Activated T-helper 1 cell treated with anti-CD3 and anti-CD28 coated beads, Interleukin-2, amount 50 U/mL, for 16 hours (primary cell): ENCODE results near the gene NCOA1.
"Not testable (repeated sequence)": the region's sequence is repeated elsewhere in the genome, so short reads cannot be mapped to it uniquely, and the experiment has no call there.

Source experiments
- DNase-seq, 2 donors: peaks; one replicate each; pipeline ENCODE4 v3.0.0-alpha.2; 2020; ENCODE audit warnings: low read depth in 1 of 2, low spot score in 1 of 2

The NCOA1 gene

DNA sequence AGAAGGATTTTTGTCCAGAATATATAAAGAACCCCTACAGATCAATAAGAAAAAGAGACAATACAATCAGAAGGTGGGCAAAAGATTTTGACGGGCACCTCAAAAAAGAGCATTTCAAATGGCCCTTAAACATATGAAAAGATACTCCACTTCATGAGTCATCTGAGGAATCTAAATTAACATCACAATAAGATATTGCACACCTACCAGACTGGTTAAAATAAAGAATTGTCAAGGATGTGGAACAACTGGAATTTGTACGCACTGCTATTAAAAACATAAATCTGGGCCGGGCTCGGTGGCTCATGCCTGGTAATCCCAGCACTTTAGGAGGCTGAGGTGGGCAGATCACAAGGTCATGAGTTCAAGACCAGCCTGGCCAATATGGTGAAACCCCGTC is 17.0 kb upstream of the NCOA1 start:
- no peak for DNase-seq

DNA sequence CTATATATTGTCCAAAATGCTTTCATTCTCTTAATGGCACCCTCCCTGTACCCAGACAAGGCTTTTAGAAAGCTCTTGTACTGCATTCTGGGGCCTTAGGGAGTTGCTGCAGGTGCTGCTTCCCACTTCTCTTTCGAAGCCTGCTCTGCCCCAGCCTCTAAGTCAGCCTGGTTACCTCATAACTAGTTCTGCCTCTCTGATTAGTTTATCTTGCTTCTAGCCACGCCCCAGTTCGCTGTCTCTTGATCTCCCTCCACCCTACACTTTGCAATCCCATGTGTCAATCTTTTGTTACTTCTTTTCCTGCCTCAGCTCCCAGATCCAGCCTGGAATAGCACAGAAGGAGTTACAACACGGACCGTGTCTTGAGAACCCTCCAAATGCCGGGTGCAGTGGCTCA is 13.8 kb upstream of the NCOA1 start:
- DNase-seq = no peak

DNA sequence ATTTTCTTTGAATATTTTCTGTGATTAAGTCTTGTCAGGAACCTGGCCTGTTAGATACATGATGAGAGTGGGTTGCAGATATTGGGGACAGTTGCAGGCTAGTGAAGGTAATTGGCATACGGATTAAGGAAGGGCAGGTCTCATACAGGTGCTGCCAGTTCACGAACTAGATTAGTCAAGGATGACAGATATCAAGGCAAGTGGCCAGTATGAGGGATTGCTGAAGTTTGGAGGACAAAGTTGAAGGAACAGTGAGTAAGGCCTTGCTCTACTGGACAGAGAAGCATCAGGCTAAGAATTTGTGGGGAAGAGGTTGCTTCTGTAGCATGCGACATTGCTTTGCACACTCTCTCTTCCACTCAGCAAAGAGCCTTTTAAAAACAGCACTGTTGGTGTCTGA is 12.8 kb upstream of the NCOA1 start:
- no peak for DNase-seq

DNA sequence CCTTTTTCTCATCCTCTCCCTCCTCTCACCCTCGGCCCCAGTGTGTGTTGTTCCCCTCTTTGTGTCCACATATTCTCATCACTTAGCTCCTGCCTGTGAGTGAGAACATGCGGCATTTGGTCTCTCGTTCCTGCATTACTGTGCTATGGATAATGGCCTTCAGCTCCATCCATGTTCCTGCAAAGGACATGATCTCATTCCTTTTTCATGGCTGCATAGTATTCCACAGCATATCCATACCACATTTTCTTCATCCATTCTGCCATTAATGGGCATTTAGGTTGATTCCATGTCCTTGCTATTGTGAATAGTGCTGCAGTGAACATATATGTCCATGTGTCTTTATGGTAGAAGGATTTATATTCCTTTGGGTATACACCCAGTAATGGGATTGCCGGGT is 10.8 kb upstream of the NCOA1 start:
- DNase-seq = no peak

DNA sequence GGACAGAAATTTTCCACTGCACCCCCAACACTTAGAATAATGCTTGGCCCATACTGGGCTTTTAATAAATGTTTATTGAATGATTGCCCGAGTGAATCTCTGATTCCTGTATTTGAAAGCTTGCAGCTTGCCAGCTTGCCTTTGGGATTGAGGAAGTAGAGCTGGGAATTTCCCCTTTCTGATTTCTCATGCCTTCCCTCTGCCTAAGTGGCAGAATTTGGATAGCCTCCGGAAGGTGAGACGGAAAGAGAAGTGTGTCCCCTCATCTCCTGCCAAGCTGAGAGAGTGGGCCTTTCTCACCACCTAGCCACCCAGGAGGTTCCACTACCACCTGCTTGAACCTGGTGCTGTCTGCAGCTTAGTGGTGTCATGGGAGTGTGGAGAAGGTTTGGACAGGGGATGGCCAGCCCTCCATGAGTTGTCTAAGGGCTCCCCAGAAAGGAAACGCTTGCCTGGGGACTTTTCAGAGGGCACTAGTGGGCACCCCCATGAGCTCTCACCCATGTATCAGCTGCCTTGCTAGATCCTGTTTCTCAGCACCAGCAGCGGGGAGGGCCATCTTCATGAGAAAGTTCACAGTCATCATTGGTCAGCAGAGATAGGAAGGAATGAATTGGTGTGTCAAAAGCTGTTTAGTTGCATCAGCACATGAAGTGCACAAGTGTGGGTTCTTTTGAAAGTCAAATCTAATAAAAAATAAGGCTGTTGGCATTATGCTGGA is 8.6 kb upstream of the NCOA1 start:
- no peak for DNase-seq

DNA sequence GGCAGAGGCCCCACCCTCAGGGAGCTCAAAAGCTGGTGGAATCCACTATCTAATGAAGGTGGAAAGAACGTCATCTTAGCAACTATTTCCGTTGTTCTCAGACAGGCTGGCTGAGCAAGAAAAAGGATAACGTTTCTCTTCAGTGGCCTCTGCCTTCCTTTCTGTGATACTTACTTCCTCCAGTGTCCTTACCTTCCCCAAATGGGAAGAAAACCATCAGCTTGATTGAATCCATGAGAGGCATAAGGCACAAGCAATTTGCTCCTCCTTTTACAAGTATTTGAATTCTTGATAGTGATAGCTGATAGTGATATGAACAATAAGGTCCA is 8.1 kb upstream of the NCOA1 start:
- no peak for DNase-seq

DNA sequence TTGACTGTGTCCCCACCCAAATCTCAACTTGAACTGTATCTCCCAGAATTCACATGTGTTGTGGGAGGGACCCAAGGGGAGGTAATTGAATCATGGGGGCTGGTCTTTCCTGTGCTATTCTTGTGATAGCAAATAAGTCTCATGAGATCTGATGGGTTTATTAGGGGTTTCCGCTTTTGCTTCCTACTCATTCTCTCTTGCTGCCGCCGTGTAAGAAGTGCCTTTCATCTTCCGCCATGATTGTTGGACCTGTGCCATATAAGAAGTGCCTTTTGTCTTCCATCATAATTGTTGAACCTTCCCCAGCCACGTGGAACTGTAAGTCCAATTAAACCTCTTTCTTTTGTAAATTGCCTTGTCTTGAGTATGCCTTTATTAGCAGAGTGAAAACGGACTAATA is 6.4 kb upstream of the NCOA1 start:
- not testable (repeated sequence) for DNase-seq

DNA sequence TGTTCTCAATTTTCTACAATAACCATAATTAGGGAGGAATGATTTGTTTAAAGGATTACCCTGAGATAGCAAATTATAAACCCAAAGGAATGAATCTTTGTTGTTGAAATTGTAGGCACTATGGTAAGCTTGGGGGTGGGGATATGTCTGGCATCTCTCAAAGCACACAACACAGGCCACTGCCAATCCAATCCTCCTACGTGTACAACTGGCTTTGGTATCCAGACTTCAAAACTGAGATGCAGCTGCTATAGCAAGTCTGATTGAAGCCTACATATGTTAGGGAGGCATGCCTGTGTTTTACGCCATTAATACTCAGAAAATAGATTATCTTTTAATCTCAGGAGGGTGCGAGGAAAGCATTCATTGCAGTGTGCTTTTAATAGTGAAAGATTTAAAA is 5.9 kb upstream of the NCOA1 start:
- no peak for DNase-seq

DNA sequence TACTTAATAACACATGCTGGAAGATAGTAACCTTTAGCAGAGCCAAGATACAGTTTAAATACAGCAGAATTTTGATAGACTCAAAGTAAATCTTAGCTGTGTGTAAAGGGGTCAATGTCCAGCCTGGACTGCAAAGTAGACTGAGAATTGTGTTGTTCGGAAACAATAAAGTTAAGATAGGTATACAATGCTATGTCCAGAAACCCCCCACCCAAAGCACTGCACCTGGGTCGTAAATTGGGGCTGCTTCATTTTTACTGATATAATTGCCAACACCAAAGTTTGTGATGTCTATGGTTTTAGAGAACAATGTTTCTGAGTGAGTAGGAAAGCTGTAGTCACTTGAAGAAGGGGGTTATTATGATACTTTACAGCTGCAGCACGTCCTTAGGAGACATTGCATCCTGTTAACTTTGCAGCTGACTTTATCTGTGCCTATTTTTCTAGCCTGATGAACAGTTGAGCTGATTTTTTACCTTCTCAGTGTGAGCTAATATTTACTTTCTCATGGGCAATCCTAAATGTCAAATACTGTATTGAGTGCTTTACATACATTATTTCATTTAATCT is 4.3 kb upstream of the NCOA1 start:
- DNase-seq = no peak

DNA sequence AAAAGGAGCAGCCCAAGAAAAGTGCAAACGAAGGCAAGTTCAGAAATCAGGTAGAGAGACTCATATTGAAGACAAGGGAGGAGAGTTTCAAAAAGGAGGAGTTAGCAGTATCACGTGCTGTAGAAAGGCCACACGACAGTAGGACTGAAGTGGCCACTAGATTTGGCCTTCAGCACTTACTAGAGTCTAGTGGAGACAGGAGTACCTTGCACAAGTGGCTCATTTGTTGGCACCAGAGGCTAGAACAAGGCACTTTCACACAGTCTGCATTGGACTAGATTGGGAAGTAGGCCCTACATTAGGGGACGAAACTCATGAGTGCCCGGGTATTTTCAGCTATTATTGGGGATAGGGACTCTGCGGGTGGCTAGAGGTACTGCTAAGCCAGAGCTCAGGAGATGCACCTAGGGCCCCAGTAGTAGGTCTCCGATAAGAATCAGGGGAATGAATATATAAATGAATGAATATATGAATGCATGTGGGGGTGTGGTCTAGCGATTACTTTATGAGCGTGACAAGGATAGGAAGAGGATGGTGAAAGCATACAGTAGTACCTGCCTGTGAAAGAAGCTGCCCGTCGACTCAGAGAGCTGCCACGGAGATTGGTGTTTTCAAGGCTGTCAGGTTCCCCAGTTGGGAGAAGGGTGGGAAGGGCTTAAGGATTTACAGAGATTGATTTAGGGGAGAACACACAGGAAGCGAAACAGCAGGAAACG is 1.4 kb upstream of the NCOA1 start:
- no peak for DNase-seq

DNA sequence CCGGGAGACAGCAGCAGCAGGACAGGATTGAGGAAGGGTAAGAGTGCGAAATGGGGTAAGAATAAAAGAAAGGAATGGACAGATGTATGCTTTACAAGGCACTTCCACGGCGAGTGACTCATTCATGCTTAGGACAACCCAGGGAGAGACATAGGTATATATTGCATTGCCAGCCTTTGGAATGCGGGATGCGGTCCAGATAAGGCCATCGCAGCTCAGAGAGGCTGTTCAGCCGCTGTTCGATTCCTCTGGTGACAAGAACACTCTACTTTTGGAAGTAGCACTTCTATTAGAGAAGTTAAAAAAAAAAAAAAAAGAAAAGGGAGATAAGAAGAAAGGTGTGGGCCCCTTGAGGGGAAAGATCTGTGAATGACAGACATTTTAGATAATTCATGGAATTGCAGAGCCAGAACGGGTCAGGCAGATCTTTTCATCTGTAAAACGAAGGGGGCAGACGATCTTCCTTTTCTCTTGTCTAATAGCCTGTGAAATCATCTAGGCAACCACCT is 819 bp upstream of the NCOA1 start:
- DNase-seq = no peak

DNA sequence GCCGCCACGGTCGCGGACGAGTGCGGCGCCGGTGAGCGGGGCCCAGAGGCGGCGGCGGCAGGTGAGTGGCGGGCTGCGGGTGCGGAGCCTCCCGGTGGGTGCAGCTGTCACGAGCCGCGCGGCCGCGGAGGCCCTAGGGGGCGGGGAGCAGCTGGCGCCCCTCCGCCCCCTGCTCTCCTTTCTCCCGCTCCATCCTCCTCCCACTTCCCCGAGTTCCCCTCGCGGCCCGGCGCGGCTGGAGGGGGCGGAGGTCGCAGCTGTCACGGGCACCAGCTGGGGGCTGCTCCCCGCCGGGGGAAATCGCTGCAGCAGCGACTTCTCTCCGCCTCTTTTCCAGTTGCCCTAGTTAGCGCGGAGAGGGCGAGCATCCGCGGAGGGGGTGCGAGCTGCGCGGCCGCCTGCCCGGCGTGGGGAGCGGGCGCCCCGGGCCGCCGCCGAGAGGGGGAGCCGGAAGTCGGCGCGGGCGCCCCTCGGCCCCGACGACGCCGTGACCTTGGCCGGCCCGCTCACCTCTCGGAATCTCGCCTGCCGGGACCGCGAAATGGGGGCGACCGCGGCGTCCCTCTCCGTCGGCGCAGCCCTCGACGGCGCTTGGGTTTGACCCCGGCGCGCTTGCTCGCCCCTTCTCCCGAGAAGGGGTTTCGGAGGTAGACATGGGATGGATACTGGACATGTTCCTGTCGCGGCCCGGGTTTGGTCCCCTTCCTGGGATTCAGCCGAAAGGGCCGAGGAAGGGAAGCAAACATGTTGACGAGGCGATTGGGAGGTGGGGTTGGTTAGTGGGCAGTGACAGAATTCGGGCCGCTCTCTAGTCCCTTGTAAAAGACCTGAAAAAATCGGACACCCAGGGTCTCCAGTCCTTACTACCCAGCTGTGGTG is 727 bp downstream of the NCOA1 start:
- DNase-seq = peak; percentile 35 to 54

DNA sequence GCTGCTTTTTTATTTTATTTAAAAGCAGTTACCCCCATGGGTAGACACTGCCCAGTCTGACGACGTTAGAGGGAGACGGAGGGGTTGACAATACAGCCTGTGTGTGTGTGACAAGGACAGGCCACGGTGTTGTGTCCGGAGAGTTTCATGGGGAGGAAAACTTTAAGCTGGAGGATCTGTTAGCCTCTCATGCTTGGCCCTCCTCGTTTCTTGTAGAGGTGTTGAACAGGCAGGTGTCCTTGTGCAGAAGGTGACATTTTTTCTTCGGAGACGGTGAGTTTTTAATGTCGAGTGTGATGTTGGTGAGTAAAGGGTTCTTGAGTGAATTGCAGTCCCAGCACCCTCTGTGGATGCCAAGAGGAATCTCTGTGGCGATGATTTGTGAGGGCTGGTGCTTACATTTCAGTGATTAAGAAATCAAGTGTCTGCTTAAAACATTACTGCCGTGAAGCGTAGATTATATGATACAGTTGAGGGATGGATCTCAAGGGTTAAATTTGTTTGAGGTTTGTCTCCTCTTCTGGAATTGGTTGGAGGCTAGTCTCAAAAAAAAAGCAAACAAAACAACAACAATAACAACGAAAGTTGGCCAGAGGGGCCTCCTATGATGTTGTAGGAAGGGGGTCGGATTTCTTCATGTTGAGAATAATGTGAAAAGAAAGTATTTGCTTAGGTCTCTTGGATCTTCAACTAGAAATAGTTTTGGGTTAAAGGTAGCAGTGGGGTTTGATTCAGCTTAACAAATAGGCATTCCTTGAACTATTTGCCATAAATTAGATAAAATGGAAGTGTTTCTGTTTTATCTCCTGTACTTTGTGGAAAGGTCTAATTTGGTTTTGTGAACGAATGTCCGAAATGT is 1.6 kb downstream of the NCOA1 start:
- no peak for DNase-seq

DNA sequence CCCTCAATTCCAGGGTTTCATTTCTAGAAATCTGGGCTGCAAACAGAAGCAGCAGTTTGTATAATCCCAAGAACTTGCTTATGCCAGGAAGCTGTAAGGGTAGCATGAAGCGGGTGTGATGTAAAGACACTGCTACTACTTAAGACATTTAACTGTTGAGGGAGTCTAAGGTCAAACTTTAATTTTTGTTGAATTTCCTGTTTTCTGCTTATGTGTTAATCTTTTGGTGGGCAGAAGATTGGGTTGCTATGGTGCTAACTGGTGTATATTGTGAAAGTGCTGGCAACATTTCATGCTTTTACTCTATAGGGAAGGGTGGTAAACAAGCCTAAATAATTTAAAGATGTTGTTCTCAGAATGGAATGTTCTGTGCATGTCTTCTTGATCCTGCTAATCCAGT is 2.7 kb downstream of the NCOA1 start:
- no peak for DNase-seq

DNA sequence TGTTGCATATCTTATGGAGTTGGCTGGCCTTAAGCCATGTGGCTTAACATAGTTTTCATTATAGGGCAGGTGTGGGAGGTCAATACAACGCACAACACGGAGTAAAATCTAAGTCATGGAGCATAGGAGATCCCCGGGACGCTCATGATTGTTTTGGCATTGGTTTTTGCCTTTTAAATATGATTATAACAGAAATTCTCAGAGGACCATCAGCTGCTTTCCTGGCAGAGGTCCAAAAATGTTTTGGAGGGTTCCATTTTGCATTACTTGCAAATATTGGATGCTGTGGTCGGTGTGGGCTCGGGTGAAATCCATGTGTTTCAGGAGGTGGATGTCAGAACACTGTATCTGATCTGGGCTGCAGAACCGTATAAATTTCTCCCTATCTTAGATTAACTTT is 3.4 kb downstream of the NCOA1 start:
- DNase-seq = no peak

DNA sequence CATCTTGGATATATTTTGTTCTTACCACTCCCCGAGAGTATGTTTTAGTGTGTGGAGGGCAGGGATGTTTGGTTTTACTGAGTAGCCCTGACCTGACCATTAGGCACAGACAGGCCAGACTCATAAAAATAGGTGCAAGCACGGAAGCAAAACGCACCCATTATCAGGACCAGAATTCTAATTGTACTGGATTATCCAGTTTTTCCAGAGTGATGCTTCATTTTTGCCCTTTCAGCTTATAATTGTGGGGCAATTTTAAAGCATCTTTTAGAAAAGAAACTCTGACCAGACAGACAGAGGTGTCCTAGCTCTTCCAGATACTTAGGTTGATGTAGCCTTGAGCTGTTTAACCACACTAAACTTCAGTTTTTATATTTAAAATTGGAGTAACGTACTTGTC is 4.4 kb downstream of the NCOA1 start:
- no peak for DNase-seq

DNA sequence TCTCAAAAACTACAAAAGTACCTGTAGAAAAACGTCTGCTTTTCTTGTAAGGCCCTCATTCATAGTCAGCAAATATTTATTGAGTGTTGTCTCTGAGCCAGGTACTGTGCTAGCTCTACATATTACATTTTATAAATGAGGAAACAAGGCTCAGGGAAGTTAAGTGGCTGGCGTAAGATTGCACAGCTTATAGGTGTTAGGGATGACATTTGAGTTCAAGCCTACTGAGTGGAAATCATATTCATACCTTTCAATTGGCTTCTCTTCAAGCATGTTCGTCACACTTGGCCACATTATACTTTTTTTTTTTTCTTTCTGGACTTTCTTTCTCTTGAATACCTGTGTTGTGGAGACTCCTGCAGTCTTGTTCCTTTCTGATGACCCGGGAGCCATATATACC is 5.9 kb downstream of the NCOA1 start:
- DNase-seq = no peak

DNA sequence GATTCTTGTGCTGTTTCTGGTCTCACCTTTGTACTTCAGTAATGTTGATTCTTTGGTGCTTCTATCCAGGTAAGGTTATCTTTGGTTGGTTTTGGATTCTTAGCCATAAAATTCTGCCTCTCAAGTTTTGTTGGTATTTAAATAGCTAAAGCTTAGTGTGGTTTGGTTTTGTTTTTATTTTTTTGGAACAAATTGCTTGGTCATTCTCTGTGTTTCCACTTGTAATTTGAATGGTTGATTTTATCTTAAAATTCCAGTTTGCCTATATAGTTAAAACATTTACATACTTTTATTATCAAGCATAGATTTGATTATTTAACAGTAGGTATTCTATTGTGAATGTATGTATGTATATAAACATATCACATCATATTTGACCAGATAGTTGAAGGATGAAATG is 6.6 kb downstream of the NCOA1 start:
- DNase-seq = no peak

DNA sequence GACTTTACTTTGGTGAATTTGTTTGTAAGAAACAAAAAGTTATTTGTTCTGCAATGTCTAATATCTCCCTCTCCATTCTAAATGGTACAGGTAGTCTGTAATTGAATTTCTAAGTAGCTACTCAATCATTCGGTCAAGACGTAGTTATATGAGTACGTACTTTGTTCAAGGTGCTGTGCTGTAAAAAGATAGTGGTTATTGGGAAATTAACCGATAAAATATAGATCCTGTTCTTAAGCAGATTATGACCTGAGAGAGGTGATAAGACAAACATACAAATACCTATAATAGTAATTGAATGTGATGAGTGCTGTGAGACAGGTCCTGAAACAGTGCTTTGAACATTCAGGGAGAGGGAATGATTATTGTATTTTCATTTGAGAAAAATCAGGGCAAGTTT is 7.1 kb downstream of the NCOA1 start:
- no peak for DNase-seq

DNA sequence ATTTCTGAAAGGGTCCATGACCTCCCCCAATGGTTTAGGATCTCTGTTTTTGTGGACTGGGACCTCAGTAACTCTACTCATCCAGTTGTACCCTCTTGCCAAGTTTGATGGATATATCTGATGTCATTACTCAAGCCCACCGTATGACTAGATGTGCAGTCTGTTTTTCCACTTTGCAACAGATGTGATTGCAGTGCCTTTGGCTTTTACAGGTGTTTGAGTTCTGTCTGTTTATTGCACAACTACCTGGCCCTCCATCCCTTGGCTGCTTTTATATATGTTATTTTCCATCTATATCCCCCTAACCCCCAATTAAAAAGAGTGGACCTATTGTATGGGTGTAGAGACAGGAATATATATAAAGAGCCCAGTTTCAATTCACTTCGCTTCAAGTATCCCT is 10.8 kb downstream of the NCOA1 start:
- no peak for DNase-seq
